GM18907 (cell line): ENCODE data around the gene CRADD.

Experiments used
- ATAC-seq: cut with Tn5 transposase; IDR thresholded peaks from one replicate; pipeline ENCODE4 v1.9.1; 2021; ENCODE audit warnings: mild to moderate bottlenecking, moderate library complexity; ENCODE audit not compliant: unreplicated experiment

Gene CRADD

DNA sequence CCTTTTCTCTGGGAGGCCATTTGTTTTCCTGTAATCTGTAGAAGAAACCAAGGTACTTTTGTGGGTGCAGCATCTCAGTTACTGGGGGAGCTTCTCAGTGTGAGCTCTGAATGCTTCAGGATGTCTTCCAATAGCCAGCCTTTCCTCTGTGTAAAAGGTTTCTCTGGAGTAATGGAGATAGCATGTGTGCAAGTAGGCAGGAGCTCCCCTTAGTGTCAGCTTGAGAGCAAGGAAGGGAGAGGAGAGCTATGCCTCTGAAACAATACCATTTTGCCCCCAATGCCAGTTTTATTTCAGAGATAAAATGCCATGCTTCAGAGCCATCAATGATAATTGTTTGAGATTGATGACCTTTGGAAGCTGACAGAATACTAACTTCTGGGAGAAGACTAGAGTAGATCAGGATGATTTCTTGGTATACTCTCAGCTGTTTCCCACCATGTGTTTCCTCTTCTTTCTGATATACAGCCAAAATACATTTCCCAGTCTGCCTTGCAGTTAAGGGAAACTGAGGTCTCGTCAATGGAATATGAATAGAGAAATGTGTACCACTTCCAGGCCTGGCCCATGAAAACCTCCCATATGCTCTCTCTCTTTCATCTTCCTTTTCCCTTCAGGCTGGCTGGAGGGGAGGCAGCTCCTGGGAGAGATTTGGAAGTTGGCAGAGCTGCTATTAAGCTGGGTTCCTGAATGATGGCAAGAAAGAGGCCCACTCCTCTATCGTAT lies 125.7 kb downstream of the CRADD start:
- ATAC-seq, result no peak

- no peak for ATAC-seq
These were observed 126.2 kb downstream of the CRADD start for GRCh38 chr12:93803424-93803807.

- no peak for ATAC-seq
These were observed 127.4 kb downstream of the CRADD start for GRCh38 chr12:93804392-93805179.

DNA sequence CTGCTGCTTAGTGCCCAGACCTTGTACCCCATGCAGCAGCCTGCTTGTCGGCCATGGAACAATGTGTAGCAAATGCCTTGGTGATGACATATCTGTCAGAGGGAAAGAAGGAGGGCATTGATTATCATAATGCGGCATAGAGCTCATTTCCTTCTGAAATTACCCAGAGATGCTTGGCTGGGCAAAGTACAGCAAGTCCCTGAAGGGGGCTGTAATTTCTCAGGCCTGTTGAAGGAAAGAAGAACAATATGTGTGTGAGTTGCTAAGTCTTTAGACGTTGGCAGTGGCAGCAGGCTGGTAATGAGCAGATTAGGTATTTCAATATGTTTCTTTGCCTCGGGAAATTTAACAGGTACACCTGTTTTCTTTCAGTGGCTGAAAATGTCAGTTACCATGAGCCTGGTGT lies 128.6 kb downstream of the CRADD start:
- ATAC-seq, result no peak

- ATAC-seq, result no peak
These were observed 130.2 kb downstream of the CRADD start for GRCh38 chr12:93807354-93807753.

DNA sequence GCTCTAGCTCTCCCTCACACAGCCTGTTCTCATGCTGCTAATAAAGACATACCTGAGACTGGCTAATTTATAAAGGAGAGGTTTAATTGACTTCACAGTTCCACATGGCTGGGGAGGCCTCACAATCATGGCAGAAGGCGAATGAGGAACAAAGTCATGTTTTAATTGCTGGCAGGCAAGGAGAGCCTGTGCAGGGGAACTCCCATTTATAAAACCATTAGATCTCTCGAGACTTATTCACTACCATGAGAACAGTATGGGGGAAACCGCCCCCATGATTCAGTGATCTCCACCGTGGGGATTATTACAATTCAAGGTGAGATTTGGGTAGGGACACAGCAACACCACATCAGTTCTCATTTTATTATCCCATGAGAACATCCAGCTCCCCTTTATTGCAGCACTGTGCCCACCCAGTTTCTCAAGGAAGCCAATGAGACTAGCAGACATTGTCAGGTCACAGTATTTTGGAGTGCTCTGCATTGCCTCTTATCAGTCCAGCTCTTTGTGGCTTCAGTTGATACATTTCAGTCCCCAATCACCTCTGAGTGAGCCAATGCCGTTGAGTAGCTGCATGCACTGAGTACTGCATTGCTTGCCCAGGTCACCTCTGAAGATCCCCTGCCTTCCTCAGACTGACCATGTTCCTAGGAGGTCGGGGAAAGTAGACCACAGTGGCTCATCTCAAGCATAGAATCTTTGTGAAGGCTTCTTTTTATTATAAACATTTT lies 131.2 kb downstream of the CRADD start:
- ATAC-seq, result no peak

DNA sequence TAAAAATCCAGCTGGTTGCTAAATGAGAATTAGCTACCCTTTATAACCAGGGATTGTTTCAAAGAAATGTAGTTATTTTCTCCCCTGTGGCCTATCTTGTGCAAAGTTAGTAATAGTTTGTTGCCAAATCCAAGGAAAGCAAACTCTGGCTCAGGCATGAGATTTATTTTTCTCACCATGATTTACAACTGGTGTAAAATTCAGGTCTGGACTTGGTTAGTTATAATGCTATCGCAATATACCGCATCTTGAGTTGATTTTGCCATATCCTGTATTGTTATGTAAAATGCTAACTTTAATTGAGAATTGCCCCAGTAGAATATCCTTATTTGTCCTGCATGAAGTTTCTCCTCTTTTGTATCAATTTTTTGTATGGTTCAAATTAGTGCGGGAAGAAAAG lies 135.5 kb downstream of the CRADD start:
- ATAC-seq, result no peak

- ATAC-seq, result no peak
These were observed 136.0 kb downstream of the CRADD start for GRCh38 chr12:93813186-93813585.

DNA sequence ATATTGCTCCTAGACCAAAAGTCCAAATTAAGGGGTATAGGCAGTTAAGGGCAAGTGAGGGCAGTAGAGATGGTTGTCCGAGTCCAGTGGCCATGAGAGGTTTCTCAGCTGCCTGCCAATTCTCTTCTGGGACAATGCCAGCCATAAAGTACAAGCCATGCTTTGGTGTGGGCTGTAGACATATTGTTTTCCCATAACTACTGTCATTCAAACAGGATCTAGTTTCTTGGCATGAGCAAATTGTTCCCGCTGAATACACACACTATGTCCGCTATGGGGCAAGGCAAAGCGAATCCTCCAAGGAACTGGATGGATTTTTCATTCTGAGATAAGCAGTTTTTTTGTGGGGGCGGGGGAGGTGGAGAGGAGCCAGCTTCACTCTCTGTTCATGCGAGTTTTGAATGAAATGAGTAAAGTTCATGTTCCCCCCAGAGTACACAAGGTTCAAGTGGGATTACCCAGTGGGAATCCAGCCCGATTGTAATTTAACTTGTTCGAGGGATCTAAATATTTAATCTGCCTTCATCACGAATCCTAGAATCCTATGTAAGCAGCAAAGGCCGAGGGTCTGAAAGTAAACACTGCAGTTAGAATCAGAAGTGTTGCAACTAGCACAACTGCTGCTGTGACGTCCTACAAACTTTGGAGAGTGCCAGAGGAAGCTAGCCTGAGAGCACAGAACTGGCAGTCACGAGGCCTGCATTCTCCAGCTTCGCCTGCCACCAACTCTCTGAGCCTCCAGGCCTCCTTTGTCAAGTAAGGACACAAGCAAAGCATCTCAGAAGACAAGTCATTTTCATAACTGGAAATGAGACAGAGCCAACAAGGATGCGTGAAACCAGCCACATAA lies 137.0 kb downstream of the CRADD start:
- ATAC-seq, result no peak

- ATAC-seq, result no peak
These were observed 141.4 kb downstream of the CRADD start for GRCh38 chr12:93818488-93819049.

- no peak for ATAC-seq
These were observed 141.9 kb downstream of the CRADD start for GRCh38 chr12:93819050-93819491.

- no peak for ATAC-seq
These were observed 146.6 kb downstream of the CRADD start for GRCh38 chr12:93823616-93824391.

GRCh38 chr12:93824514-93825500 lies 147.6 kb downstream of the CRADD start:
- no peak for ATAC-seq

GRCh38 chr12:93825501-93825888 lies 148.3 kb downstream of the CRADD start:
- no peak for ATAC-seq

GRCh38 chr12:93825931-93826555 lies 148.9 kb downstream of the CRADD start:
- no peak for ATAC-seq

GRCh38 chr12:93827179-93827578 lies 150.0 kb downstream of the CRADD start:
- no peak for ATAC-seq

GRCh38 chr12:93827669-93828068 lies 150.5 kb downstream of the CRADD start:
- no peak for ATAC-seq

DNA sequence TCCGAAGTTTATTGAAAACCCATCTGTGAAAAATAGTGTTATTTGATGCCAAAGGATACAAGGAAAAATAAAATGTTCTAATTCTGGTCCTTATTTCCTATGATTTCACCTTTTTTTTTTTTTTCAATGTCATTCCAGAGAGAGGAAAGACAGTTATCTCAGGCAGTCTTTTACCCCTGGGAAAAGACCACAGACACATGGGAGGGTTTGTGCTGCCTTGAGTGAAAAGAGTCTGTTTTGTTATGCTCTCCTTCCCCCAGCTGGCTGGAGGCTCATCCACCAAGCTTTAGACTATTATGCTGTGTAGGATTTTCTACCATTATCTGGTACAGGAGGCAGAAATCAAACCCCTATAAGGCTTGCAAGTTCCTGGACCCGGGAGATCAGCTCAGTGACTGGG lies 151.8 kb downstream of the CRADD start:
- ATAC-seq, result no peak
